Measurements from ENCODE around the gene MAP7D1. TPM values are rescaled to one million over a fixed set of nuclear protein-coding genes. Genes with fewer than 3 reads are reported as not detected.

MAP7D1 gene
- total RNA-seq, 1 experiment from 2014 or later, result 49.9 TPM

DNA sequence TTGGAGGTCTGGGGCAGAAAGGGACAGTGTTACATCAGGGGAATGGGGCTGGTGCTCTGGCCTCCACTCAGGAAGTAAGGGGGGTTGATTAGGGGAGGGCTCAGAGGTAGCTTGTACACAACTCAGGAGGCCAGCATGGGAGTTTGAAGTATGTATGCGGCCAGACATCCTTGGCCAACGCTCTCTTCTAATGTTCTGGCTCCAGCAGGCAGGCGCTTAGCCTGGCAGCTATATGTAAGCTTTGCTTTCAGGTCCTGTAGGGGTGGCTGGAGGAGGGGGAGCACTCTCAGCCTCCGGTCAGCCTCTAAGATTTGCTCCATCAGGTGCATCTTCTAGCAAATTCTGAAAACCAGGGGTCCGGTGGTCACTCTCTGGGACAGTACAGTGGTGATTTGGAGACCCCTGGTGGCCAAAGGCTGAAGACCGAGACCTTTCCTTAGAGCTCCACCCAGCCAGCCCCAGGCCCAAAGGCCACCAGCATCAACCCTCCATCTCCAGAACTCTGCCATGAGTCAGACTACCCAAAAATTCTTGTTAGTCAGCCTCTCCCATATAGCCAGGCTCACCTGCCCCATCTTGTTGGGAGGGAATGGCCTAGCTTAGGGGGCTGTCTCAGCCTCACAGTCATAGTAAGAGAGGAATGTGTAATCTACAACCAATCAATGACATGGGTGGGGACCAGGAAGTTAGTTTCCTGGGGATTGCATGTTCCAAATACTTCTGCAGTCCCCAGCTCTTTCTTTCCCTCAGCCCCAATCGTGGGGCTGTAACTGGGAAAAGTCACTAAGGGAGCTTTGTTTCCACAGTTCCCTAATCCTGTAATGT is 21.2 kb upstream of the MAP7D1 start:
- no peak overlapping the region for H4K91ac ChIP-seq (ENCODE audit: insufficient read length, low read depth, low read length)
- H3K4ac ChIP-seq (ENCODE audit: low read depth, low read length), result no peak overlapping the region
- no peak overlapping the region for H3K56ac ChIP-seq (ENCODE audit: insufficient read length, low read depth, low read length)
- H4K5ac ChIP-seq (ENCODE audit: insufficient read length, low read depth, low read length), result no peak overlapping the region
- no peak overlapping the region for H3K18ac ChIP-seq (ENCODE audit: insufficient read length, low read depth, low read length)
- Mint-ChIP-seq H3K9me3 (no peaks in the 10 kb centered on the region), H3K36me3 (ENCODE audit: insufficient read depth in 1 of 3, low read depth in 3 of 3) (peaks cover 6 to 28% (median 15%) of the 10 kb centered on the region in 3 experiments; a peak in 6 of 7 replicates), H3K4me1 (peaks cover 6 to 12% of the 10 kb centered on the region in 2 experiments), H3K4me3 (no peak overlapping the region), H3K27ac (0 out of 7 replicates have a peak overlapping the region, but pooled peaks of 1 of the 3 experiments have one; percentile 16), H3K27me3 (ENCODE audit: low read depth) (no peaks in the 10 kb centered on the region; the same call in 1 of the 2 replicates)
- no peak overlapping the region for H3K27ac ChIP-seq (ENCODE audit: insufficient read length, low read depth, low read length)
- no peaks in the 10 kb centered on the region for H3K23me2 ChIP-seq (ENCODE audit: insufficient read length, low read depth, low read length, poor library complexity, severe bottlenecking)
- 0 out of 2 replicates have a peak, but pooled peaks cover 2% of the 10 kb centered on the region for H3K4me1 ChIP-seq (ENCODE audit: insufficient read depth, low read length)
- H2BK120ac ChIP-seq (ENCODE audit: low read depth, low read length, poor library complexity, severe bottlenecking), result no peak overlapping the region
- H3K4me2 ChIP-seq (ENCODE audit: insufficient read depth, insufficient read length, low read length), result no peak overlapping the region
- no peaks in the 10 kb centered on the region for H3K79me2 ChIP-seq (ENCODE audit: insufficient read depth, low read length)
- TF ChIP-seq, protein P1, sequence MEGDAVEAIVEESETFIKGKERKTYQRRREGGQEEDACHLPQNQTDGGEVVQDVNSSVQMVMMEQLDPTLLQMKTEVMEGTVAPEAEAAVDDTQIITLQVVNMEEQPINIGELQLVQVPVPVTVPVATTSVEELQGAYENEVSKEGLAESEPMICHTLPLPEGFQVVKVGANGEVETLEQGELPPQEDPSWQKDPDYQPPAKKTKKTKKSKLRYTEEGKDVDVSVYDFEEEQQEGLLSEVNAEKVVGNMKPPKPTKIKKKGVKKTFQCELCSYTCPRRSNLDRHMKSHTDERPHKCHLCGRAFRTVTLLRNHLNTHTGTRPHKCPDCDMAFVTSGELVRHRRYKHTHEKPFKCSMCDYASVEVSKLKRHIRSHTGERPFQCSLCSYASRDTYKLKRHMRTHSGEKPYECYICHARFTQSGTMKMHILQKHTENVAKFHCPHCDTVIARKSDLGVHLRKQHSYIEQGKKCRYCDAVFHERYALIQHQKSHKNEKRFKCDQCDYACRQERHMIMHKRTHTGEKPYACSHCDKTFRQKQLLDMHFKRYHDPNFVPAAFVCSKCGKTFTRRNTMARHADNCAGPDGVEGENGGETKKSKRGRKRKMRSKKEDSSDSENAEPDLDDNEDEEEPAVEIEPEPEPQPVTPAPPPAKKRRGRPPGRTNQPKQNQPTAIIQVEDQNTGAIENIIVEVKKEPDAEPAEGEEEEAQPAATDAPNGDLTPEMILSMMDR (conservative IDR thresholded peaks at IDR 0.05), result peak; percentile 94
- no peak overlapping the region for H2AFZ ChIP-seq (ENCODE audit: low read length)
- no peaks in the 10 kb centered on the region for H4K20me1 ChIP-seq (ENCODE audit: control insufficient read depth, insufficient read depth, insufficient read length)
- no peak overlapping the region for H2BK15ac ChIP-seq (ENCODE audit: low read depth, low read length)
- H3K79me1 ChIP-seq (ENCODE audit: insufficient read depth, low read depth, low read length, poor library complexity, severe bottlenecking), result no peaks in the 10 kb centered on the region
- H4K8ac ChIP-seq (replicated peaks; ENCODE audit: insufficient read length, low read depth, low read length), result no peak overlapping the region
- WGBS (ENCODE audit: extremely low coverage, insufficient read length, low lambda C conversion rate), result no CpG with 5 or more reads among the region's 7 CpGs
- H3K9me3 ChIP-seq (ENCODE audit: control insufficient read depth, low read depth, low read length), result no peaks in the 10 kb centered on the region
- H3K9ac ChIP-seq (ENCODE audit: extremely low read depth, insufficient read length, low read length), result no peak overlapping the region
- no peak overlapping the region for H3T11ph ChIP-seq (ENCODE audit: low read length)
- no peaks in the 10 kb centered on the region for H3K27me3 ChIP-seq (ENCODE audit: insufficient read depth, low read length)
- no peak overlapping the region for H2AK5ac ChIP-seq (ENCODE audit: insufficient read length, low read length)
- no peak overlapping the region for H2BK12ac ChIP-seq (ENCODE audit: insufficient read length, low read depth, low read length)
- H3K23ac ChIP-seq (ENCODE audit: insufficient read length, low read depth, low read length), result no peak overlapping the region
- H3K14ac ChIP-seq (ENCODE audit: insufficient read depth, low read length), result no peak overlapping the region
- no peak overlapping the region for H2BK5ac ChIP-seq (ENCODE audit: insufficient read length, low read length)
- peak; percentile 83 for DNase-seq
- H2BK20ac ChIP-seq (ENCODE audit: low read depth, low read length, poor library complexity, severe bottlenecking), result no peak overlapping the region
